Upper lobe of left lung (tissue), 6 donors: ENCODE results near the gene PXN. TPM values are rescaled to one million over a fixed set of nuclear protein-coding genes. Genes with fewer than 3 reads are reported as not detected.
"Not testable (repeated sequence)": the region's sequence is repeated elsewhere in the genome, so short reads cannot be mapped to it uniquely, and the experiment has no call there.

Experiments used
- ATAC-seq, 2 donors: fragments of 200-7000 bp; cut with Tn5 transposase; one replicate each; pipeline ENCODE4 v1.9.1; 2022; ENCODE audit warnings: mild to moderate bottlenecking in 2 of 2, moderate library complexity in 2 of 2; ENCODE audit not compliant: low FRiP score in 2 of 2
- DNase-seq, 2 donors: peaks; one replicate each; pipeline ENCODE4 v3.0.0-alpha.2; 2019 to 2020
- H3K27ac ChIP-seq, 4 donors: fragments of 200-600 bp; sonication (generic); one replicate each; pipeline ENCODE4 v1.5.1; 2016 to 2019
- H3K27me3 ChIP-seq, 4 donors: fragments of 200-600 bp; sonication (generic); one replicate each; pipeline ENCODE4 v1.5.1; 2017 to 2019
- H3K36me3 ChIP-seq, 4 donors: fragments of 200-600 bp; sonication (generic); one replicate each; pipeline ENCODE4 v1.5.1; 2016 to 2019
- H3K4me1 ChIP-seq, 4 donors: fragments of 200-600 bp; sonication (generic); one replicate each; pipeline ENCODE4 v1.5.1; 2018 to 2019
- H3K4me3 ChIP-seq, 4 donors: fragments of 200-600 bp; sonication (generic); one replicate each; pipeline ENCODE4 v1.5.1; 2017 to 2019; ENCODE audit warnings: mild to moderate bottlenecking in 2 of 4, moderate library complexity in 1 of 4
- H3K9me3 ChIP-seq, 4 donors: fragments of 200-600 bp; sonication (generic); one replicate each; pipeline ENCODE4 v1.5.1; 2018 to 2019
- EP300 ChIP-seq, 4 donors: sonication (generic); formaldehyde crosslinking; IDR thresholded peaks; one replicate each; pipeline ENCODE4 v1.5.1; 2017; ENCODE audit warnings: antibody characterized with exemption in 4 of 4, control low read depth in 2 of 4
- POLR2A ChIP-seq, 4 donors: fragments of 450-650 bp; IDR thresholded peaks; one replicate each; pipeline ENCODE4 v1.5.1; 2016 to 2017; ENCODE audit warnings: antibody characterized with exemption in 4 of 4, mild to moderate bottlenecking in 2 of 4
- POLR2AphosphoS5 ChIP-seq, 2 donors: sonication (generic); formaldehyde crosslinking; IDR thresholded peaks; one replicate each; pipeline ENCODE4 v1.5.1; 2017; ENCODE audit warnings: antibody characterized with exemption in 2 of 2
- WGBS, 2 donors: methylation state at CpG; one replicate each; pipeline ENCODE4 v1.1.5; 2017 to 2018; 5-methylcytosine and 5-hydroxymethylcytosine counted together
- total RNA-seq, 6 donors: library from RNA; depleted of rRNA in 4 of 6; stranded (reverse); fragments of >200 nt in 4 of 6; gene quantifications; one replicate each; pipeline versions ENCODE4 v1.1.0 to v1.2.1, GENCODE V29; 2016 to 2021
- TF ChIP-seq, protein P1 (sequence below), 6 experiments: fragments of 450-650 bp in 4 of 6; fragments of 200-600 bp in 2 of 6; sonication (generic) in 2 of 6; IDR thresholded peaks; one replicate each; pipeline ENCODE4 v1.5.1; 2016 to 2019; ENCODE audit warnings: antibody characterized with exemption in 6 of 6
- donor health status: DM: no; HTN: no; CAD: no; lungs with moderate emphysema.
- donor health status: DM: no; HTN: yes; CAD: no; lungs with severe emphysema.

The PXN gene
- total RNA-seq, 6 donors from 2014 or later, result 67.8 to 210 (median 116) TPM

- no peak for ATAC-seq
- Histone ChIP-seq H3K4me3 (no peak overlapping the region), H3K9me3 (no peaks in the 10 kb centered on the region), H3K36me3 (peaks cover 44 to 100% (median 87%) of the 10 kb centered on the region in 4 donors), H3K27me3 (no peaks in the 10 kb centered on the region), H3K4me1 (no peaks in the 10 kb centered on the region), H3K27ac (no peak overlapping the region)
- DNase-seq, result peak in 1 of 2 donors; percentile 74
- 90 to 97% methylated on average over 20 to 32 of the region's 34 CpGs for WGBS, 2 donors
- TF ChIP-seq POLR2A (IDR thresholded peaks at IDR 0.05), result no peak
- no peak for TF ChIP-seq POLR2AphosphoS5 (IDR thresholded peaks at IDR 0.05)
- TF ChIP-seq, protein P1, sequence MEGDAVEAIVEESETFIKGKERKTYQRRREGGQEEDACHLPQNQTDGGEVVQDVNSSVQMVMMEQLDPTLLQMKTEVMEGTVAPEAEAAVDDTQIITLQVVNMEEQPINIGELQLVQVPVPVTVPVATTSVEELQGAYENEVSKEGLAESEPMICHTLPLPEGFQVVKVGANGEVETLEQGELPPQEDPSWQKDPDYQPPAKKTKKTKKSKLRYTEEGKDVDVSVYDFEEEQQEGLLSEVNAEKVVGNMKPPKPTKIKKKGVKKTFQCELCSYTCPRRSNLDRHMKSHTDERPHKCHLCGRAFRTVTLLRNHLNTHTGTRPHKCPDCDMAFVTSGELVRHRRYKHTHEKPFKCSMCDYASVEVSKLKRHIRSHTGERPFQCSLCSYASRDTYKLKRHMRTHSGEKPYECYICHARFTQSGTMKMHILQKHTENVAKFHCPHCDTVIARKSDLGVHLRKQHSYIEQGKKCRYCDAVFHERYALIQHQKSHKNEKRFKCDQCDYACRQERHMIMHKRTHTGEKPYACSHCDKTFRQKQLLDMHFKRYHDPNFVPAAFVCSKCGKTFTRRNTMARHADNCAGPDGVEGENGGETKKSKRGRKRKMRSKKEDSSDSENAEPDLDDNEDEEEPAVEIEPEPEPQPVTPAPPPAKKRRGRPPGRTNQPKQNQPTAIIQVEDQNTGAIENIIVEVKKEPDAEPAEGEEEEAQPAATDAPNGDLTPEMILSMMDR (IDR thresholded peaks at IDR 0.05), result no peak
- TF ChIP-seq EP300 (IDR thresholded peaks at IDR 0.05), result no peak
Measured at GRCh38 chr12:120214626-120215356, 50.7 kb downstream of the PXN start.

- TF ChIP-seq EP300 (IDR thresholded peaks at IDR 0.05) (no peak), POLR2AphosphoS5 (IDR thresholded peaks at IDR 0.05) (no peak), POLR2A (IDR thresholded peaks at IDR 0.05) (no peak)
- TF ChIP-seq, protein P1 (IDR thresholded peaks at IDR 0.05), result no peak
- Histone ChIP-seq H3K9me3 (no peaks in the 10 kb centered on the region), H3K4me1 (no peaks in the 10 kb centered on the region), H3K4me3 (no peak overlapping the region), H3K27ac (no peak overlapping the region), H3K36me3 (peaks cover 35 to 93% (median 78%) of the 10 kb centered on the region in 4 donors), H3K27me3 (no peaks in the 10 kb centered on the region)
- 95 to 98% methylated on average over 18 to 20 of the region's 20 CpGs for WGBS, 2 donors
- ATAC-seq, result no peak
- DNase-seq, result peak in 1 of 2 donors; percentile 53
Measured at GRCh38 chr12:120213758-120214157, 51.8 kb downstream of the PXN start.

DNA sequence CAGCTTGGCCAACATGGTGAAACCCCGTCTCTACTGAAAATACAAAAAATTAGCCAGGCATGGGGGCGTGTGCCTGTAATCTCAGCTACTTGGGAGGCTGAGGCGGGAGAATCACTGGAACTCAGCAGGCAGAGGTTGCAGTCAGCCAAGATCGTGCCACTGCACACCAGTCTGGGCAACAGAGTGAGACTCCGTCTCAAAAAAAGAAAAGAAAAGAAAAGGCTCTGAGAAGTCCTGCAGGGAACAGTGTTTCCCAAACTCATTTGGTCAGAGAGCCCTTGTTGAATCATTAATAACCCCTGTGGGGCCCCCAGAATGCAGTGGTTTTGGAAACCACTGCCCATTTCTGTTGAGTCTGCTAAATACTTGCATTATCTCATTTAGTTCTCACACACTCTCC lies 52.3 kb downstream of the PXN start:
- not testable (repeated sequence) for H3K27ac ChIP-seq, H3K4me1 ChIP-seq, DNase-seq, ATAC-seq, H3K4me3 ChIP-seq, H3K27me3 ChIP-seq, H3K9me3 ChIP-seq
- 91 to 96% methylated on average over 5 of the region's 5 CpGs for WGBS, 2 donors
- peaks cover 34 to 87% (median 72%) of the 10 kb centered on the region in 4 donors for H3K36me3 ChIP-seq

GRCh38 chr12:120212301-120212700 lies 53.2 kb downstream of the PXN start:
- Histone ChIP-seq H3K4me1 (no peaks in the 10 kb centered on the region), H3K27me3 (no peaks in the 10 kb centered on the region), H3K9me3 (no peaks in the 10 kb centered on the region), H3K27ac (no peak overlapping the region), H3K36me3 (peaks cover 34 to 83% (median 68%) of the 10 kb centered on the region in 4 donors), H3K4me3 (no peak overlapping the region)
- TF ChIP-seq POLR2AphosphoS5 (IDR thresholded peaks at IDR 0.05), result no peak
- no peak for TF ChIP-seq EP300 (IDR thresholded peaks at IDR 0.05)
- TF ChIP-seq, protein P1 (IDR thresholded peaks at IDR 0.05), result no peak
- no peak for TF ChIP-seq POLR2A (IDR thresholded peaks at IDR 0.05)
- DNase-seq (peak in 1 of 2 donors; percentile 69), ATAC-seq (no peak)
- WGBS, 2 donors, result 94% methylated on average over 19 to 24 of the region's 24 CpGs

DNA sequence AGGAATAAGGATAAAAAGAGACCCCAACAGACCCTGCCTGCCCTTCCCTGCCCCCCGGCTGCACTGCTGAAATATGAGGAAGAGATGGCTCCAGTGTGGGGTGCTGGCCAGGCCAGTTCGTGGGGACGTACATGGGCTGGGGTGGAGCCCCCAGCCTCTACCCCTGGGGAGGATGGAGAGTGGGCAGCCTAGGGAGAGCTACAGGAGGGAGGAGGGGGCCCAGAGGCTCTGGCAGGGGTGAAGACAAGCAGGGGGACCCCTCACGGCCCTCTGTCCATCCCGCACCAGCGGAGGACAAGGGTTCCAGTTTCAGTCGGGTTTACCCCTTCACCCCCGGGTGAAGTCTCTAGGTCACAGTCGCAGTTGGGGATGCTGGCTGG lies 53.6 kb downstream of the PXN start:
- no peak overlapping the region for H3K27ac ChIP-seq
- WGBS, 2 donors, result 91 to 94% methylated on average over 7 to 9 of the region's 9 CpGs
- H3K4me3 ChIP-seq, result no peak overlapping the region
- TF ChIP-seq POLR2AphosphoS5 (IDR thresholded peaks at IDR 0.05) (no peak), EP300 (IDR thresholded peaks at IDR 0.05) (no peak), POLR2A (IDR thresholded peaks at IDR 0.05) (no peak)
- TF ChIP-seq, protein P1 (IDR thresholded peaks at IDR 0.05), result no peak
- H3K36me3 ChIP-seq, result peaks cover 34 to 83% (median 65%) of the 10 kb centered on the region in 4 donors
- H3K27me3 ChIP-seq, result no peaks in the 10 kb centered on the region
- no peaks in the 10 kb centered on the region for H3K9me3 ChIP-seq
- no peaks in the 10 kb centered on the region for H3K4me1 ChIP-seq
- DNase-seq (no peak), ATAC-seq (no peak)
